Breast epithelium (tissue), 3 donors: Measurements from ENCODE around the gene MRGPRG.

Experiments used
- POLR2A ChIP-seq: fragments of 450-650 bp; IDR thresholded peaks from one replicate; pipeline ENCODE4 v1.6.1; 2016; ENCODE audit warnings: antibody characterized with exemption, mild to moderate bottlenecking, moderate library complexity
- POLR2AphosphoS5 ChIP-seq, 3 donors: sonication (generic); formaldehyde crosslinking; IDR thresholded peaks; one replicate each; pipeline ENCODE4 v1.6.1; 2017; ENCODE audit warnings: antibody characterized with exemption in 3 of 3
- TF ChIP-seq, protein P1 (sequence below), 3 donors: fragments of 450-650 bp; IDR thresholded peaks; one replicate each; pipeline ENCODE4 v1.5.1; 2016 to 2017; ENCODE audit warnings: antibody characterized with exemption in 3 of 3, mild to moderate bottlenecking in 3 of 3, moderate library complexity in 3 of 3

DNA sequence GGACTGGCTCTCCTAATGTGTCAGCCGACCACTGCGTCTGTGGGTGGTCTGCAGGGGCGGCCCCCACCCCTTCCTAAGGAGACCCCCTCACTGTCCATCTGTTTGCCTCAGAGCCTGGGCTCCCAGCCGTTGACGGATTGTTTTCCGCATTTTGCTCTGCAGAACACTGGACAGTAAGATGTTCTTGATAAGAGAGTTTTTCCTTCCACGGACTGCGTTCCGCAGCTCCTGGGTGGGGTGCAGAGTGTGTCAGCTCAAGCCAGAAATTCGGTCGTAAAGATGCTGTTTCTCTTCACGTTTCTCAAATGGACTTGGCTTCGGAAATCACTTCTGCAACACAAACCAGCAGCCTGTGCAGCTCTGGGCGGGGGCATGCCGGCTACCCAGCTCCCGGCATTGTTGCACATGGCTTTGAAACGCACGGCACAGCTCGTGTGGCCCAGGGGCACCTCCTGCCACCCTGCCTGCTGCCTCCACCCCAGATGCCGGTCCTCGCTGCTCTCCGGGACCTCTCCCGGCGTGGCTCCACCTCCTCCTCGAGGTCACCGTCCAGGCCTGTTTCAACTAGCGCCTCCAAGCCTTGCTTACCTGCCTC lies 2.9 kb upstream of the MRGPRG start:
- TF ChIP-seq, protein P1, sequence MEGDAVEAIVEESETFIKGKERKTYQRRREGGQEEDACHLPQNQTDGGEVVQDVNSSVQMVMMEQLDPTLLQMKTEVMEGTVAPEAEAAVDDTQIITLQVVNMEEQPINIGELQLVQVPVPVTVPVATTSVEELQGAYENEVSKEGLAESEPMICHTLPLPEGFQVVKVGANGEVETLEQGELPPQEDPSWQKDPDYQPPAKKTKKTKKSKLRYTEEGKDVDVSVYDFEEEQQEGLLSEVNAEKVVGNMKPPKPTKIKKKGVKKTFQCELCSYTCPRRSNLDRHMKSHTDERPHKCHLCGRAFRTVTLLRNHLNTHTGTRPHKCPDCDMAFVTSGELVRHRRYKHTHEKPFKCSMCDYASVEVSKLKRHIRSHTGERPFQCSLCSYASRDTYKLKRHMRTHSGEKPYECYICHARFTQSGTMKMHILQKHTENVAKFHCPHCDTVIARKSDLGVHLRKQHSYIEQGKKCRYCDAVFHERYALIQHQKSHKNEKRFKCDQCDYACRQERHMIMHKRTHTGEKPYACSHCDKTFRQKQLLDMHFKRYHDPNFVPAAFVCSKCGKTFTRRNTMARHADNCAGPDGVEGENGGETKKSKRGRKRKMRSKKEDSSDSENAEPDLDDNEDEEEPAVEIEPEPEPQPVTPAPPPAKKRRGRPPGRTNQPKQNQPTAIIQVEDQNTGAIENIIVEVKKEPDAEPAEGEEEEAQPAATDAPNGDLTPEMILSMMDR (IDR thresholded peaks at IDR 0.05) = no peak
- TF ChIP-seq POLR2AphosphoS5 (IDR thresholded peaks at IDR 0.05) (no peak), POLR2A (no peak)
